Amniotic stem cell (primary cell): ENCODE data around the gene SLC47A2.

ENCODE experiments used
- DNase-seq: peaks from one replicate; lab custom pipeline; 2025; lab: John Stamatoyannopoulos, UW

SLC47A2 gene

DNA sequence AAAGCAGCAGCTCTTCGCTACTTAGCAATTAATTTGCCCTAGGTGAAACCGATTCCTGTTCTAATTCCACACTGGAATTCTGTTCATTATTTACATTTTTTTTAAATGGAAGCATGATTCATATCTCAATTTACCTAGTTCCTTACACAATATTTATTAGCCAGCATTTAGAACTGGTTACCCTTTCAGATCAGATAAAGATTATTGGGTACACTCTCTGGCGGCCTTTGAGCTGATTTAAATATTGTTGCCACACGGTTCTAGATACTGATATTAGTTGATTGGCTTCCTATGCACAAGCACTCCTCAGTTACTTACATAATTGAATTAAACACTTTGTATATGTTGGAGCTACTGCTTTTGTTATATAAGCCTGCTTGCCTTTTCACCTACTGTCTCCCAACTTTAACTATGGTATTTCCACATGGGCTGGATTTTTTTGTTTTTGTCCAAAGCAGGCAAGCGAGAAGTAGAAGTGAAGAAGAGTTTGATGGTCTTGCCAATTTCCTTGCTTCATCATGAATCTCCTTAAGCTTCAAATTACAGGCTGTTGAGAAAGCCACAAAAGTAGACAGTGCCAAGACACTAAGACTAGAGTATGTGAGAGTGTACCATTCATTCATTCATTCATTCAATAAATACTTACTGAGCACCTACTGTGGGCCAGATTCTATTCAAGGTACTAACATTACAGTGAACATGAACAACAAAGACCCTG, 71.7 kb downstream of the SLC47A2 start:
- no peak for DNase-seq

DNA sequence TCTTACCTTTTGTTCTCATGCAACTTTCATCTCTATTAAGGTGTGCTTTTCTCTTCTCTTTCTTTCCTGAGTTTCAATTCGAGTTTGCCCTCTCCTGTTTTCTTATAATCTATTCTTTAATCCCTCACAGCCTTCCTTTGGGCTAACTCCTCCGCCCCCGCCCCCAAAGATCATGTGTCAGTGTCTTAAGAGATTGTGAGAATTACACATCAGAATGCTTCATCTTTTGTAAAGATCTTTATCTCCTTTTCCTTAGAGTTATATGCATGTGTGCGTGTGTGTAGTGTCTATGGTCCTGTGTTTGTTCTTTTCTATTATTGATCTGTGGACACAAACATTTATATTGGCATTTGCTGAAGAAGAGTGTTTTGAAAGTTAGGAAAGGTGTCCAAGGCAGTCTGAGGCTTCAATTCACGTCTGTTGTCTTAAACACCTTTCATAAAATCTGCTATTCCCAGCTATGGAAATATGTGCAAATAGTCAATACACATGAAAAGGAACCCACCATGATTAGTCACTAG, 74.0 kb downstream of the SLC47A2 start:
- no peak for DNase-seq

- DNase-seq, result no peak
Measured at GRCh38 chr17:19641687-19642372, 74.6 kb downstream of the SLC47A2 start.

- DNase-seq, result no peak
Measured at GRCh38 chr17:19631905-19632304, 84.5 kb downstream of the SLC47A2 start.

DNA sequence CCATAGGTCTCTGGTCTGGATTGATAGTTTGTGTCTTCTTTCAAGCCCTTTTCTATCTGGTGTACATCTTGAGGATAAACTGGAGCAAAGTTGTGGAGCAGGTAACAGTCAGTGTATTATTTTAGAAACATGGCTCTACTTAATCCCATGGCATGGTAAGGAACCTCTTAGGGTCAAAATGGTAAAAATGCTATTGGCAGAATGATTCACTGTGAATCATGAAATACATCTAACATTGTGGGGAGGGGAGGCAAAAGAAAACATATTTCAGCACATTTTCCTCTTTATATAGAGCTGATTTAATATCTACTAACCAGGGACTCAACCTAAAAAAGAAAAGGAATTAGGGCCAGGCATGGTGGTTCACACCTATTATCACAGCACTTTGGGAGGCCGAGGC, 85.7 kb downstream of the SLC47A2 start:
- DNase-seq, result no peak

GRCh38 chr17:19630035-19630434, 86.3 kb downstream of the SLC47A2 start:
- DNase-seq, result no peak

DNA sequence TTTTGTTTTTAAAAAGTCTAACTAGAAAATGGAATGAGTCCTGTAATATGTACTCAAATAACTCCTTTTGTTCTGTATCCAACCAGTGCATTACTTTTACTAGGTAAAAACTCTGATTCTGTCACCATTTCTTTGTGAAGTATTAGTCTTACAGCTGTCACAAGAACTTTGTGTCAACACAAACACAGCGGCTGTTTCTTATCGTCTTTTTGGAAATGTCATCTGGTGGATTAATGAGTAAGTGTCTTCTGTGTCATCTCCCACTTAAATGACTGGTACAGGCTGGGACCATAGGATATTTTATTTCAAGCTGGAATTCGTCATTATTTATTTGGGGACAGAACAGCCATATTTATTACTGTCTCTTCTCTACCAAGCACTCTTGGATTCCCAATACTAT, 86.9 kb downstream of the SLC47A2 start:
- DNase-seq, result no peak
